Activated CD4-positive, alpha-beta T cell treated with anti-CD3 and anti-CD28 coated beads for 1 hour (primary cell): ENCODE data around the gene DAB1.
"Not testable (repeated sequence)": the region's sequence is repeated elsewhere in the genome, so short reads cannot be mapped to it uniquely, and the experiment has no call there.

ENCODE experiments used
- DNase-seq: peaks from one replicate; pipeline ENCODE4 v3.0.0-alpha.2; 2020

DAB1 gene

DNA sequence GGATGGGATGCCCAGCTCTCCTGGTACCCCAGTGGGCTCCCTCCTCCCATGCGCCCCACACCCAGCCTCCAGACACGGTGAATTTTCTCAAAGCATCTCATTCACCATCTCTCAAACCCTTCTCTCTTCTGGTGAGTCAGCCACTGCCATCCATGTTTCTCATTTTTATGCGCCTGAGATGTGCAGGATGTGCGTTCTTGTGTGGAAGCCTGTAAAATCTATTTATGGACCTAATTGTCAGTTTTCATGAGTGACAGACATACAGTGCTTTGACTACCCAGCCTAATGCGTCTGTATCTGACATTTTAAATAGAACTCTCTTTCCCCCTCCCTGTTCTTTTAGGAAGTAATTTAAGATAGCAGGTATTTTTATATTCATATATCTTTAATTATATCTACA, 158.8 kb downstream of the DAB1 start:
- no peak for DNase-seq

DNA sequence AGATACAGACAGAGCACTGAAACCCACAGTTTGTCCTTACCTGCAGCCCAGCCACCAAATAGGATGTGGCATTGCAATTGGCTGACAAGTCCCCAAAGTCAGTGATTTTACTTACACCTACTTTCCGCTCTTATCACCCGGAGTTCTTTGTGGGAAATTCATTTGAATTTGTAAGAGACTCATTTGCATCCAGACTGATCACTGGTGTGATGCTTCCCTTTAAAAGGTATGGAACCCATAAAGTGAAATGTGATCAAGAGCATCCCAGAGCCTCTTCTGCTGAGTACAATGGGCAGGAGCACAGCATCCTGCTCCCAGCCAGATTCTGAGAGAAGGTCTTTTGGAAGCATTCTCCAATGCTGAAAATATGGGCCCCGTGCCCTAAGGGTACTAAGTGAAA, 161.4 kb downstream of the DAB1 start:
- no peak for DNase-seq

DNA sequence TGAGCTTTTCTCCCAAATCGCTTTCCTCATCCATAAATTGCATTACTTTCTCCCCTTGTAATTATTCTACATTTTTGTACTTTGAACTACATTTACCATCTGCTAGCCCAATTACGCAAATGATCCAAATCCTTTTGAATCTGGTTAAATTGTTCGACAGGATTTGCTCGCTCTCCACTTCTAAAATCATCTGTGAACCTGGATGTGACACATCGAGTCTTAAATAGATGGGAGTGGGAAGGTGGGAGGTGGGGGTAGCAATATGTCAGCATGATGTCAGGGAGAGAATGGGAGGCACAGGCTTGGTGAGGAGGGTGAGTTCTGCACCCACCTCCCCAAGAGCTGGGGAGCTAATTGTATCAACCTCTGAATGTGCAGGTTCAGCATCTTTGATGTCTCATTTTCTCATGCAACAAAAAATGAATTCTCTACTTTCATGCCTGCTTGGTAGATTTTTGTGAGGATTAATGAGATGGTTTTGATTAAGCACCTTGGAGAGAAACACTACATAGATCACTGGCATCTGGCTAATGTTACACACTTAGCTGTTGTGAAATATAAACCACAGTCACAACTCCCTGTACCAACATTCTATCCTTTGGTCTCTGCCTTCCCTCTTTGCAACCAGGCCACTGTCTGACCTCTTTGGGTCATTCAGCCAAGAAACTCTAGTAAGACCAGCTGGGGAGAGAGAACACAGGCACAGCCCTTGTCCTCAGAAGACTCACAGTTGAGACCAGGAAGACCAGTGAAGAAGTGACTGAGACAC, 165.1 kb downstream of the DAB1 start:
- no peak for DNase-seq

DNA sequence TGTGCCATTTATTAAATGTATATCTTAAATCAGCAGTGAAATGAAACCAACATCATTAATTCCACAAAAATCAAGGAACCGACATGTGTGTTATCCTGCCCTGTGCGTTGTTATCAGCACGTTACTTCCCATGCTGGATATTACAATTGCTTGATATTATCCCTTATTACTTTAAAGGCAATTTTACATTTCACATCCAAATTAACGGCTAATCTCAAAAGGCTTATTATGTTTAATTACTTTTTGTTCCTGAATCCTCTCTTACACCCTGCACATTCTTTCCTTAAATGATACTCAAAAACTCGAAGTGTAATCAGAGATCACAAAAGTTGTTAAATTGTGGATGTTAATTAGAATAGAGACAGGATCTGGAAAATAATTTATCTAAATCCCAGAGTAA, 167.9 kb downstream of the DAB1 start:
- DNase-seq = no peak

DNA sequence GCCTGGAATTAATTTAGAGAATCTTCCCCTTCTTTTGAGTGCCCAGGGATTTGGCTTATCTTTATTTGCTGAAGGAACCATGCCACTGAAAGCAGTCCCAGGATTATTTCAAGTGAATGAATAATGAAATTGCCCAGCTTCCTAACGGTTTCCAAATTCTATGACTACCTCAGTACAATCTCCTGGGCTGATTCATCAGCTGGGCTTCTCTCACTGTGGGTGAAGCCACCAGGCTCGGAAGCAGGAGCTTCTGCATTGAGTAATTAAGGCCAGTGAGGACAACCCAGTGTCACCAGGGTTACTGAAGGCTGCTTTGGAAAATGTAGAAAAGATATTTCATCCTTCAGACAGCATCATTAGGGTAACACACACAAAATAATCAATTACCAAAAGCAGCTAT, 169.8 kb downstream of the DAB1 start:
- no peak for DNase-seq

DNA sequence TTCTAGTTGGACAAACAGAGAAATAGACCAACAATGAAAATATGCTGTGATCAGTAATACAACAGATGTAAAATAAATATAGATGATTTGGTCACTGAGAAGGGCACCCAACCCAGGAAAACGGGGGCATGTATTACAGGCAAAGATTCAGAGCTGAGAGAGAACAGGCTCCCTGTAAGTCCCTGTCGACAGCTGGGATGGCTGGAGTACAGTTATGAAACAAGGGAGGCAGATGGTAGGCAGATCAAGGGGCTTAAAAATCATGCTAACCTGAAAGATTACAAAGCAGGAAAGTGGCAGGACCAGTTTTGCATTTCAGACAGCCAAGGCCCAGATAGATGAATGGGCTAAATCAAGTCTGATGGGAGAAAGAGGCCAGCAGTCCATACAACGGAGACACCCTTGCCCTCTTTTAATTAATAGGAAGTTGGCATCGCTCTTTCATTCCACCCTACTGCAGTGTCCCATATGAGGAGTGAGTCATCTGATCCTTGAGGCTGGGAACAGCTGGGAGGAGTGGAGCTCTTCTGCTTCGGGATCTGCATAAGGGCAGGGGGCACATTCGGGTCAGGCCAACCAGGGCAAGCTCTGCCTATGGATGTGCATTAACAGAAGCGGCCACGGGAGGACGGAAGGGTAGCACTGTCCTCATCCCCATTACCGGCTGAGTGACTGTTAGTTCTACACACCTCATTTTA, 171.1 kb downstream of the DAB1 start:
- no peak for DNase-seq

DNA sequence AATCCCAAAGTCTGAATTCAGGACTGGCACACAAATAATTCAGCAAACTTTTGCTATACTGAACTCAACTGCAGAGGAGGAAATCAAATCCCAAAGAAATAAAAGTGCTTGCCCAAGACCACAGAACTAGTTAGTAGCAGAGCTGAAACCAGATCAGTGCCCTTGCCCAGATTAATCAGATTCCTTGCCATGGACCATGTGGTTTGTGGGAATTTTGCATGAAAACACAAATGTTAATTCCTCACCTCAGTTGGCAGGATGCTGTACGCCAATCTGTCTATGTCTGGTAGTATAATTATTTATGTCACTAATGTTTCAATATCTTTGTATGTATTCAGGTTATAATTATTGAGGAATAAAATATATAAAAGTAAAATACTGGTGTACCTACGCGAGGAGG, 173.8 kb downstream of the DAB1 start:
- no peak for DNase-seq

DNA sequence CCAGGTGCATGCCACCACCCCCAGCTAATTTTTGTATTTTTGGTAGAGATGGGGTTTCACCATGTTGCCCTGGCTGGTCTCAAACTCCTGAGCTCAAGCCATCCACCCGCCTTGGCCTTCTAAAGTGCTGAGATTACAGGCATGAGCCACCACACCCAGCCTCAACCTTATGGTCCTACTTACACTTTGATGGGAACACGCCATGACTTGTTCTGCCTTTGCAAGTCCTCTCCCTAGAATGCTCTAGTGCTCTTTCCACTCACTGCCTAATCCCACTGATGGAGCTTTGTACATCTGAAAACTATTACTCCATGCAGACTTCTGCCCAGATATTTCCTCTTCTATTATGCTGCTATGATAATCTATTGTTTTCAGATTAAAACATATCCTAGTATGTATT, 174.3 kb downstream of the DAB1 start:
- DNase-seq = no peak

DNA sequence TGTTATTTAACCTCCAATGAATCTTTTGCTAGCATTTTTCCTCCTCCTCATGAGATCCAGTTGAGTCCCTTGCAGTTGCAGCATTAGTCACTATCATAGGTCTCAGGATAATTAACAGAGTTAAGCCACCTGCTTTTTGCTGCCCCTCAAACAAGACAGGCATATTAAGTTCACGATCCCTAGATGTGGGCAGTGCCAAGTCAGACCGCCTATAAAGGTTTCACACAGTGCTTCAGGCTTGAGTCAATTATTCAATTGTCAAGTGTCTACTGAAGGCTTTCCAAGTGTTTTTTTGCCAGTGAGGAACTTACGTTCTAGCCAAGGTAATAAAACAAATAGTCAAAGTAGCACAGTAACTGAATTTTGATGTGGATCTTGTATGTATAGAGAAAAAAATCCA, 175.0 kb downstream of the DAB1 start:
- DNase-seq = no peak

DNA sequence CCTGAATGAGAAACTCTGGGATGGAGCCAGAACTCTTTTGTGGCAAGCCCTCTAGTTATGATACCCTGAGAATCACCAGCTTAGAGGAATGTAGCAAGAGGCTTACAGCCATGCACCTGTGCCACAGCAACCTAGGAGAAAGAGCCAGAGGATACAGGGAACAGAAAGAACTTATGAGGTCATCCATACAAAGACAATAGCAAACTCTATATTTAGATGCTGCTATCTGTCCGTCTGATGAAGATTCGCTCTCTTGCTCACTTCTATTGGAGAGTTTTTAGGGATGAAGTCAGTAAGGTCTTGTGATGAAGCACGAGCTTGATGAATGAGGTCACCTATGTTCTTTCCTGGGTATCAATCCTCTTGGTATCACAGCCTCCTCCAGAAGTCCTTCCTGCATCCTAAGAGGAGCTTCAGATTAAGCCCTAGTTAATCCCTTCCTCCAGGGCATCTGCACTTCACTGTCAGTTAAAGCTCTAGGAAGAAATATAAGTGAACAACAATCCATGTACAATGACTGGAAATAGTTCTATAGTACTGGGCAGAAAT, 185.6 kb downstream of the DAB1 start:
- DNase-seq = no peak

DNA sequence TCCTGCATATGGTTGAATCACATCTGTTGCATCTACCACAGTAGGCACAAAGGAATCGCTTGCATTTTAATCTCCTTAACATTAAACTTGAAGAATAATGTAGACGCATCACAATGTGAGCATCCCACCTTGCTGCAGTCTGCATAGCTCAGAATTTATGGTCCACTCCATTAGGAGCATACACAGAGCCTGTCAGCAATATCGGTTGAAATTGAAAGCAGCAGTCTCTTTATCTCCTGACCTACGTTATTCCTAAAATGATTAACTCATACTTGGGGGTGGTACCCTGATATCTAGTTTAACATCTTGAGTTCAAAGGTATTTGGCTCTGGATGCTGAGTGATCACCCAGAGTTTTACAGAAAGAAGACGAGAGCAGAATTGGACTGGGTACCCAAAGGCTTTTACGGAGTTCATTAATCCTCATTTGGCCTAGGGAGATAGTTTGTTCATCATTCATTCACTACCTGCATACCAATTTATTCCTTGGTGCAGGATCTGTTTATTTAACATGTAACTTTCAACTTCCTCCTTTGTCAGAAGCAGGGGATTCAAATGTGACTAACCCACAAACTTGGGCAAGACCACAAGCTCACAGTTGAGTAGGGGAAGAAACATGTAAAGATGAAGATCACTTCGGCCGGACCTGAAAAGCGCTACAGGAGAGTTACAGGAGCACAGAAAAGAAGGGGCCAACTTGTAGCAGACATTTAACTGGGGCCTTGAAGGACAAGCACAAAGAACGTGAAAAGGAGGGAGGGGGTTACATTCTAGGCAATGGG, 187.9 kb downstream of the DAB1 start:
- DNase-seq = no peak

DNA sequence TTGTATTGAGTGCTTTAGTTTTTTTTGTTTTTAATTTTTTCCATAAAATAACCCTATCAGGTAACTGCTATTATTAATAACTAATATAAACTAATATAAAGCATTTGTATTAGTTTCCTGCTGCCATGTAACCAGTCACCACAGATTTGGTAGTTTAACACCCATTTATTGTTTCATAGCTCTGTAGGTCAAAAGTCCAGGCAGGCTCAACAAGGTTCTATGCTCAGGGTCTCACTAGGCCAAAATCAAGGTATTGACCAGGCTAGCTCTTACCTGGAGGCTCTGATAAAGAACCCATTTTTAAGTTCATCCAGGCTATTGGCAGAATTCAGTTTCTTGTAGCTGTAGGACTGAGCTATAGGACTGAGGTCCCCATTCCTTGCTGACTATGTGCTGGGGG, 189.4 kb downstream of the DAB1 start:
- DNase-seq = no peak

DNA sequence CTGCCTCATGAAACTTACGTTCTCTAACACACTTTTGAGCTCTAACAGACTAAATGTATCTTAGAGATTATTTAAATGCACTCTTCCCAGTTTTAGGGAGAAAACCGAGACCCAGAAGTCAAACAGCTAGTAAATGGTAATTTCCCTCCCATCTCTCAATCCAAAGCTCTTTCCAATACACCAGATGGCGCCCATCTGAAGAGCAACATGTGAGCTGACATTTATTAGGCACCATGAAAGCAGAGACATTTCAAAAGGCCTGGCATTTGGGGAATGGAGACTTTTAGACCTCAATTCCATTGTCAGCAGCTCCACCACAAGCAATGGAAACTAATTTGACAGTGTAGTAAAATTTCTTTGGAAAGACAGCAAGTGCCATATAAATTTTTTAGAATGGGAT, 191.4 kb downstream of the DAB1 start:
- no peak for DNase-seq

DNA sequence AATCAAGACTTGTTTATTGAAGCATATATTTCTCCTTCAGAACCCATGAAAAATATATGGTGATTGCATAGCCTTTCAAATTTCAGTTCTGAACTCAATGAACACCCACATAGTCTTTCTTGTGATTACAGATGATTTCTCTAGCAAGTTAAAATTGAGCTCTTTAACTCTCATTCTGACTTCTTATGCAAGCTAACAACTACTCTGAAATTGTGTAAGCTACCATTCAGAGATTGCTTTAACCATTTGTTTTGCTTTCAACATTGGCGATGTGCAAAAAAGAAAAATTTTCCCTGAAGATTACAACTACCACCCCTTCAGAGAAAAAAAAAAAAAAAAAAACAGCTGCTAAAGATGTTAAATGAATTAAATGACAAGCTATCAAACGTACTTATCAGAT, 193.9 kb downstream of the DAB1 start:
- DNase-seq = no peak

DNA sequence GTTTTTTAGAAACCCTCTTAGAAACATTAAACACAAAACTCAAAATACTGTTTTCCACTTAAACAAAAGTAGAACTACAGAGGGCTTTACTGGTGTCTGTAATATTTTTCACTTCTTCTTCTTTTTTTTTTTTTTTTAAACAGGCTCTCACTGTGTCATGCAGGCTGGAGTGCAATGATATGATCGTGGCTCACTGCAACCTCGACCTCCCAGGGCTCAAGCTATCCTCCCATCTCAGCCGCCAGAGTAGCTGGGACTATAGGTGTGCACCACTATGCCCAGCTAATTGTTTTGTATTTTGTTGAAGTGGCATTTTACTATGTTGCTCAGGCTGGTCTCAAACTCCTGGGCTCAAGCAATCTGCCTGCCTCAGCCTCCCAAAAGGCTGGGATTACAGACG, 194.8 kb downstream of the DAB1 start:
- no peak for DNase-seq

DNA sequence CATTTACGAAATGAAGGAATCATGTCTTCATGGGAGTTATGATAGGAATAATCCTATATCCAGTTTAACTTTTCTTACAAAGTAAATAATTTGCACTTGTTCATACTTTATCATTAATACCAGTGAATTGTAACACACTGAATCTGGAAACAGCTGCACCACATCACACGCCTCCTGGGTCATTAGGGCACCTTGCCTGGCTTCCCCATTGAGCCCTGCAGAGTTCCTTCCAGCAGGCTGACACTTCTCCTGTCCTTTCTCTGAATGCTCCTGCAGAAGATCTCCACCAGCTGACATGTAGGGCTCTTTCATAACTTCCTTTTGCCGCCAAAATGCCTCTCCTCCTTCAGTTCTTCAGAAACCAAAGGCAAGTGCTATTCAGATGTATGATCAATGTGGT, 201.1 kb downstream of the DAB1 start:
- no peak for DNase-seq

DNA sequence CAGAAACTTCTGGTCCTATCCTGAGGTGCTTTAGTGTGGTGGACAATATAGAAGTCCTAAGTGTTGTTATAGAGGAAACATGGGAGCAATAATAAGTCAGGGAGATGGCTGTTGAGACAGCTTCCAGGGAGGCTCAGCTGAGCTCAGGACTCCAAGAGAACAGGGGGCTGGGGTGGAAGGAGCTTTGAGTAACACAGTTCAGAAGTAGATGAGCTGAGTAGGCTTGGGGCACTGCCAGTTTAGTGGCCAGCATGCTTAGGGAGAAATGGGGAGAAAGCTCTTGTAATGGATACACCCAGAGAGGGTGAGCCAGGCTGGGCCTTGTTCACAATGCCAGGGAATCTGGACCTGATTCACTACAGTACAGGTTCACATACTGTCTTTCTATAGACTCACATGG, 201.6 kb downstream of the DAB1 start:
- no peak for DNase-seq

DNA sequence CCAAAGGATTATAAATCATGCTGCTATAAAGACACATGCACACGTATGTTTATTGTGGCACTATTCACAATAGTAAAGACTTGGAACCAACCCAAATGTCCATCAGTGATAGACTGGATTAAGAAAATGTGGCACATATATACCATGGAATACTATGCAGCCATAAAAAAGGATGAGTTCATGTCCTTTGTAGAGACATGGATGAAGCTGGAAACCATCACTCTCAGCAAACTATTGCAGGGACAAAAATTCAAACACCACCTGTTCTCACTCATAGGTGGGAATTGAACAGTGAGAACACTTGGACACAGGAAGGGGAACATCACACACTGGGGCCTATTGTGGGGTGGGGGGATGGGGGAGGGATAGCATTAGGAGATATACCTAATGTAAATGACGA, 203.0 kb downstream of the DAB1 start:
- DNase-seq = not testable (repeated sequence)

DNA sequence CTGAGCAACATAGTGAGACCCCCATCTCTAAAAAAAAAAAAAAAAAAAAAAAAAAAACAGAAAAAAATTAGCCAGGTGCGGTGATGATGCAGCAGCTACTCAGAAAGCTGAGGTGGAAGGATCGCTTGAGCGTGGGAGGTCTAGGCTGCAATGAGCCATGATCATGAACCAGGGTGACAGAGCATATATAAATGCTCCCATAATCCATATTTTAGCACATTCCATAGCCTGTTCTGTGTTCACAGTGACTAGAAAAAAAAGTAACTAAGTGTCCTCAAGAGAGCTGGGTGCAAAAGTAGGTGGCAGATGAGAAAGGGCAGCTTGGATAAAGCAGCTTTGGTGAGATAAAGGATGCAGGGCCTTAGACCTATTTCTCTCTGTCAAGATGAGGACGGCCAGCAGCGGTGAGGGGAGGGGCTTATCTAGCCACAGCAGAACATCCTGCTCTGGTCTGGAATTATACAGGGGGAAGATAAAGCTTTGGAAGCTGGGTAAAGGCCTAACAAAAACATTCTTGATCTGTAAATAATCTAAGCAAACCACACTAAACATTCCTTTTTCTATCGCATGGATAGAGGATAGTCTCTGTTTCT, 205.3 kb downstream of the DAB1 start:
- no peak for DNase-seq

DNA sequence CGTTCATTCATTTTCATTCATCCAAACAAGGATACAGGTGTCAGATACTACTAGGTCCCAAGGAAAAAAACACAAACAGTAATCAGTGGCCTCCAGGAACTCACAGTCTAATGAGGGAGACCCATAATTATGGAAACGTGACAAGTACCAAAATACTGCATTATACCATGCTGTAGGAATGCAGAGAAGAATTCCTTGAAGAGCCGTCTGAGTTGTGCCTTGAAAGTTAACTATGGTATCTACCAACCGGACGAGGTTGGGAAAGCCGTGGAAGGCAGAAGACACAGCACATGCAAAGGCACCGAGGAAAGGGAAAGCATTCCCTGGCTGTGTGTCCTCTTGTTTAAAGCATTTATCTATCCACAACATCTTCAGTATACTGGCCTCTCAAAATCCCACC, 206.0 kb downstream of the DAB1 start:
- no peak for DNase-seq

DNA sequence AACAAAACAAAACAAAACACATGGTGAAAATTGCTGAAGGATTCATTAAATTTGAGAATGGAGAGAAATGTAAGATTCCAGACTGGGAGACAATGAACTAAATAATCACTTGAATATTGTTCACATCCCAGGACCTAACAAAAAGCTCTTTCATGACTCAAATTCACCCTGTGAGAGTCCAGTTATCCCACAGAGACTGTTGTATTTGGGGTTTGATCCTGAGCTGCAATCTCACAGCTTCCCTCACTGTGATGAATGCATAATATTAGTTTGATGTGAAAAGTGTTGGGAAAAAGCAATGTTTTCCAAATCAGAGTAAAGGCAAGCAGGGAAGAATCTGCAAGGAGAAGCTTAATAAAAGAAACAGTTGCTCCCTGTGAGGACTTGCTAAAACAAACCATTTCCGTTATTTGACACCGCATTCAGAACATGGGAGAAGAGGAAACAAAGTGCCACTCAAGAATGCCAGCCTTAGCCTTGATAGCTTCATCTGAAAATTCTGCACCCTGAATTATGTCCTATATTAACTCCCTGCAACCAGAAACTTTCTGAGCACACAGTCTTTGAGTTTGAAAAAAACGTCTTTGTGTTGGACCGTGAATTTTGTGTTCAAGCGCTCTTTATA, 208.8 kb downstream of the DAB1 start:
- DNase-seq = no peak

DNA sequence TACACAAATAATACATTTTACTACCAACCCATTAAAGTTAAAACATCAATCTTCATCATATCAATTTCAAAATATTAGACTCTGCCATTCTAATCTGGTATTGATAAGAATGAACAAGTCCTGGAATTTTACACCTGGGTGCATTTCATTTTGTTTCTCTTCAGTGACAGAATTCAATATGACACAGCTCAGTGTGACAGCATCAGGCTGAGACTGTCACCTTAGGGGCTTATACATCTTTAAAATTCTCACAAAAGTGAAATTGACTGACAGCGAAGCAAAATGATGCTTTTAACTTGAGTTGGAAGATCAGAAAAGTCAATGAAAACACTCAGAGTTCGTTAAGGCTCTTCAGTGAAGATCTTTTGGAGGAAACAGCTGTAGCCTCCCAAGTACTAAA, 213.0 kb downstream of the DAB1 start:
- no peak for DNase-seq

DNA sequence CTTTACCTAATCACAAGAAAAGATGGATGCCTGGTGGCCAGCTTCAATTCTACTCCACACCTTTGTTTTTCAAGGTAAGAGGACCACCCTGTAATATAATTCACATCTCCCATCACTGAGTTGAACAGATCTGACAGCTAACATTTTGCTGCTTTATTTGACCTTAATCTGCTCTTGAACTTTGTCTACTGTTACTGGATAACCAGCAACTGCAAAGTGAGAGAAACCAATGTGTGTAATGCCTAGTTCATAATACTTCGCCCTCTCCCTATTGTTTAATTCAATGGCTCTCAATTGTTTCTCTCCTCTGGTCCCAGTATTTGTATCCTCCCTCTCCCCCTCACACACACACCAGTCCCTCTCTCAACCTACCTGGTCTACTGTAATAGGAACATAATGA, 214.4 kb downstream of the DAB1 start:
- DNase-seq = no peak
